ENCODE results near the gene SLC6A12.

Gene SLC6A12

DNA sequence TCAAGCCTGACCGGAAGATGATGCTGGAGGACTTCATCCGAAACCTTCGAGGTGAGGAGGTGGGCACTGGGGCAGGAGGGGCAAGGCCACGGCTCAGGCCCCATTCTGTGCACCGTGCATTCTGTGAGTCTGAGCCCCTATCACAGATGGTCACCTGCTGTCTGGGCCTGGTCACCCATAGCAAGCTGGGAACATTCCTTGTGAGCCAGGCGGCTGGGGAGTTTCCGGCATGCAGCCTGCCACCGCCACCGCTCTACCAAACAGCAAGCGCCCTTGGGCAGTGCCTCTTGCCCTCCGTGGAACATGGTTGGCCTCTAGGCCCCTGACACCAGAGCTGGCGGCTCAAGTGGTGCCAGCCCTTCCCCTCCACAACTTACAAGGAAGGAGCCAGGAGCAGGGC lies 56.3 kb downstream of the SLC6A12 start:
- POLR2A ChIA-PET: no interaction called here
- CTCF ChIA-PET: interaction anchor here (0.8 to 0.9 kb wide), 2 partner anchors 13 to 30 kb away, joined by 3 to 4 read pairs; no protein-coding TSS in a partner anchor
- no peak overlapping the region for H3K27ac ChIP-seq (ENCODE audit: extremely low read depth, low read depth, low read length)
- no peaks in the 10 kb centered on the region for H3K4me1 ChIP-seq (ENCODE audit: control insufficient read depth, insufficient read depth, low read length)
- TF ChIP-seq ZNF610 (tag by site-specific recombination; IDR thresholded peaks at IDR 0.05; ENCODE audit: borderline replicate concordance) (no peak), ZNF707 (tag by site-specific recombination; IDR thresholded peaks at IDR 0.05) (no peak), MZF1 (tag by site-specific recombination; IDR thresholded peaks at IDR 0.05; ENCODE audit: borderline replicate concordance) (no peak), ZXDB (tag by site-specific recombination; IDR thresholded peaks at IDR 0.05) (no peak), ZNF132 (tag by site-specific recombination; IDR thresholded peaks at IDR 0.05; ENCODE audit: borderline replicate concordance) (no peak), ZNF677 (tag by site-specific recombination; IDR thresholded peaks at IDR 0.05) (no peak)
- no peak overlapping the region for H3K4me3 ChIP-seq (ENCODE audit: low read depth, low read length)
- no peaks in the 10 kb centered on the region for H3K36me3 ChIP-seq (ENCODE audit: control insufficient read depth in 2 of 2, insufficient read depth in 1 of 2, low read length in 2 of 2)
- H3K9me3 ChIP-seq (ENCODE audit: control insufficient read depth, insufficient read depth, low read depth, low read length): no peaks in the 10 kb centered on the region

DNA sequence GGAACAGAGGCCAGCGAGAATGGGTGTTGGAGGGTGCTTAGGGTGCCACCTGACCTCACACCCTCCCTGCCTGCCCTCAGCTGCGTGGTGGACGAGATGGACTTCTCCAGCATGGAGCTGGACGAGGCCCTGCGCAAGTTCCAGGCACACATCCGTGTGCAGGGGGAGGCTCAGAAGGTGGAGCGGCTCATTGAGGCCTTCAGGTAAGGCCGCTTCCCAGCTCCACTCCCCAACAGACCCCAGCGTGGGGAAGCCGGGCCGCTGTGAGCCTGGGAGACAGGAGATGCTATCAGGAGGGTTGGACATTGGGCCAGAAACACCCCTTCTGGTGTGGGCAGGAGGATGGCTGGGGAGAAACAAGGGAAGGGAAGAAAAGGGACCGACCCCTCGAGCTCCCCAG lies 57.0 kb downstream of the SLC6A12 start:
- ChIA-PET POLR2A (no interaction called here), CTCF (no interaction called here)
- TF ChIP-seq, protein P1, sequence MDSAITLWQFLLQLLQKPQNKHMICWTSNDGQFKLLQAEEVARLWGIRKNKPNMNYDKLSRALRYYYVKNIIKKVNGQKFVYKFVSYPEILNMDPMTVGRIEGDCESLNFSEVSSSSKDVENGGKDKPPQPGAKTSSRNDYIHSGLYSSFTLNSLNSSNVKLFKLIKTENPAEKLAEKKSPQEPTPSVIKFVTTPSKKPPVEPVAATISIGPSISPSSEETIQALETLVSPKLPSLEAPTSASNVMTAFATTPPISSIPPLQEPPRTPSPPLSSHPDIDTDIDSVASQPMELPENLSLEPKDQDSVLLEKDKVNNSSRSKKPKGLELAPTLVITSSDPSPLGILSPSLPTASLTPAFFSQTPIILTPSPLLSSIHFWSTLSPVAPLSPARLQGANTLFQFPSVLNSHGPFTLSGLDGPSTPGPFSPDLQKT (IDR thresholded peaks at IDR 0.05; ENCODE audit: borderline replicate concordance, low read depth, low read length): no peak
- TF ChIP-seq, protein P2, sequence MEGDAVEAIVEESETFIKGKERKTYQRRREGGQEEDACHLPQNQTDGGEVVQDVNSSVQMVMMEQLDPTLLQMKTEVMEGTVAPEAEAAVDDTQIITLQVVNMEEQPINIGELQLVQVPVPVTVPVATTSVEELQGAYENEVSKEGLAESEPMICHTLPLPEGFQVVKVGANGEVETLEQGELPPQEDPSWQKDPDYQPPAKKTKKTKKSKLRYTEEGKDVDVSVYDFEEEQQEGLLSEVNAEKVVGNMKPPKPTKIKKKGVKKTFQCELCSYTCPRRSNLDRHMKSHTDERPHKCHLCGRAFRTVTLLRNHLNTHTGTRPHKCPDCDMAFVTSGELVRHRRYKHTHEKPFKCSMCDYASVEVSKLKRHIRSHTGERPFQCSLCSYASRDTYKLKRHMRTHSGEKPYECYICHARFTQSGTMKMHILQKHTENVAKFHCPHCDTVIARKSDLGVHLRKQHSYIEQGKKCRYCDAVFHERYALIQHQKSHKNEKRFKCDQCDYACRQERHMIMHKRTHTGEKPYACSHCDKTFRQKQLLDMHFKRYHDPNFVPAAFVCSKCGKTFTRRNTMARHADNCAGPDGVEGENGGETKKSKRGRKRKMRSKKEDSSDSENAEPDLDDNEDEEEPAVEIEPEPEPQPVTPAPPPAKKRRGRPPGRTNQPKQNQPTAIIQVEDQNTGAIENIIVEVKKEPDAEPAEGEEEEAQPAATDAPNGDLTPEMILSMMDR (tag by site-specific recombination; IDR thresholded peaks at IDR 0.05): no peak
- no peak for TF ChIP-seq ZNF324 (tag by site-specific recombination; IDR thresholded peaks at IDR 0.05)
- TF ChIP-seq ZNF221 (tag by site-specific recombination; IDR thresholded peaks at IDR 0.05; ENCODE audit: borderline replicate concordance): no peak
- no peak for TF ChIP-seq ZNF391 (tag by site-specific recombination; IDR thresholded peaks at IDR 0.05; ENCODE audit: borderline replicate concordance, low read depth)
- TF ChIP-seq, protein P3, sequence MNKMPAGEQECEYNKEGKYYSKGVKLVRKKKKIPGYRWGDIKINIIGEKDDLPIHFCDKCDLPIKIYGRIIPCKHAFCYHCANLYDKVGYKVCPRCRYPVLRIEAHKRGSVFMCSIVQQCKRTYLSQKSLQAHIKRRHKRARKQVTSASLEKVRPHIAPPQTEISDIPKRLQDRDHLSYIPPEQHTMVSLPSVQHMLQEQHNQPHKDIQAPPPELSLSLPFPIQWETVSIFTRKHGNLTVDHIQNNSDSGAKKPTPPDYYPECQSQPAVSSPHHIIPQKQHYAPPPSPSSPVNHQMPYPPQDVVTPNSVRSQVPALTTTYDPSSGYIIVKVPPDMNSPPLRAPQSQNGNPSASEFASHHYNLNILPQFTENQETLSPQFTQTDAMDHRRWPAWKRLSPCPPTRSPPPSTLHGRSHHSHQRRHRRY (tag by site-specific recombination; IDR thresholded peaks at IDR 0.05): no peak
- TF ChIP-seq, protein P4, sequence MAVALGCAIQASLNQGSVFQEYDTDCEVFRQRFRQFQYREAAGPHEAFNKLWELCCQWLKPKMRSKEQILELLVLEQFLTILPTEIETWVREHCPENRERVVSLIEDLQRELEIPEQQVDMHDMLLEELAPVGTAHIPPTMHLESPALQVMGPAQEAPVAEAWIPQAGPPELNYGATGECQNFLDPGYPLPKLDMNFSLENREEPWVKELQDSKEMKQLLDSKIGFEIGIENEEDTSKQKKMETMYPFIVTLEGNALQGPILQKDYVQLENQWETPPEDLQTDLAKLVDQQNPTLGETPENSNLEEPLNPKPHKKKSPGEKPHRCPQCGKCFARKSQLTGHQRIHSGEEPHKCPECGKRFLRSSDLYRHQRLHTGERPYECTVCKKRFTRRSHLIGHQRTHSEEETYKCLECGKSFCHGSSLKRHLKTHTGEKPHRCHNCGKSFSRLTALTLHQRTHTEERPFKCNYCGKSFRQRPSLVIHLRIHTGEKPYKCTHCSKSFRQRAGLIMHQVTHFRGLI (tag by site-specific recombination; IDR thresholded peaks at IDR 0.05): no peak
- no peak for TF ChIP-seq ZNF138 (tag by site-specific recombination; IDR thresholded peaks at IDR 0.05; ENCODE audit: borderline replicate concordance)
- TF ChIP-seq ZNF274 (IDR thresholded peaks at IDR 0.05; ENCODE audit: low read length): no peak
- no peak for TF ChIP-seq ZNF274 (tag by site-specific recombination; IDR thresholded peaks at IDR 0.05; ENCODE audit: borderline replicate concordance)
- TF ChIP-seq, protein P5, sequence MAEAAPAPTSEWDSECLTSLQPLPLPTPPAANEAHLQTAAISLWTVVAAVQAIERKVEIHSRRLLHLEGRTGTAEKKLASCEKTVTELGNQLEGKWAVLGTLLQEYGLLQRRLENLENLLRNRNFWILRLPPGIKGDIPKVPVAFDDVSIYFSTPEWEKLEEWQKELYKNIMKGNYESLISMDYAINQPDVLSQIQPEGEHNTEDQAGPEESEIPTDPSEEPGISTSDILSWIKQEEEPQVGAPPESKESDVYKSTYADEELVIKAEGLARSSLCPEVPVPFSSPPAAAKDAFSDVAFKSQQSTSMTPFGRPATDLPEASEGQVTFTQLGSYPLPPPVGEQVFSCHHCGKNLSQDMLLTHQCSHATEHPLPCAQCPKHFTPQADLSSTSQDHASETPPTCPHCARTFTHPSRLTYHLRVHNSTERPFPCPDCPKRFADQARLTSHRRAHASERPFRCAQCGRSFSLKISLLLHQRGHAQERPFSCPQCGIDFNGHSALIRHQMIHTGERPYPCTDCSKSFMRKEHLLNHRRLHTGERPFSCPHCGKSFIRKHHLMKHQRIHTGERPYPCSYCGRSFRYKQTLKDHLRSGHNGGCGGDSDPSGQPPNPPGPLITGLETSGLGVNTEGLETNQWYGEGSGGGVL (tag by site-specific recombination; IDR thresholded peaks at IDR 0.05): no peak
- TF ChIP-seq ZNF707 (tag by site-specific recombination; IDR thresholded peaks at IDR 0.05): no peak
- TF ChIP-seq ZFP3 (tag by site-specific recombination; IDR thresholded peaks at IDR 0.05; ENCODE audit: low read depth): no peak
- TF ChIP-seq ZNF394 (tag by site-specific recombination; IDR thresholded peaks at IDR 0.05; ENCODE audit: borderline replicate concordance): no peak
- no peak for TF ChIP-seq ZNF514 (tag by site-specific recombination; IDR thresholded peaks at IDR 0.05)
- TF ChIP-seq, protein P6, sequence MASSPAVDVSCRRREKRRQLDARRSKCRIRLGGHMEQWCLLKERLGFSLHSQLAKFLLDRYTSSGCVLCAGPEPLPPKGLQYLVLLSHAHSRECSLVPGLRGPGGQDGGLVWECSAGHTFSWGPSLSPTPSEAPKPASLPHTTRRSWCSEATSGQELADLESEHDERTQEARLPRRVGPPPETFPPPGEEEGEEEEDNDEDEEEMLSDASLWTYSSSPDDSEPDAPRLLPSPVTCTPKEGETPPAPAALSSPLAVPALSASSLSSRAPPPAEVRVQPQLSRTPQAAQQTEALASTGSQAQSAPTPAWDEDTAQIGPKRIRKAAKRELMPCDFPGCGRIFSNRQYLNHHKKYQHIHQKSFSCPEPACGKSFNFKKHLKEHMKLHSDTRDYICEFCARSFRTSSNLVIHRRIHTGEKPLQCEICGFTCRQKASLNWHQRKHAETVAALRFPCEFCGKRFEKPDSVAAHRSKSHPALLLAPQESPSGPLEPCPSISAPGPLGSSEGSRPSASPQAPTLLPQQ (tag by site-specific recombination; IDR thresholded peaks at IDR 0.05): no peak
- no peak for TF ChIP-seq ZFP41 (tag by site-specific recombination; IDR thresholded peaks at IDR 0.05; ENCODE audit: borderline replicate concordance)
- TF ChIP-seq ZNF677 (tag by site-specific recombination; IDR thresholded peaks at IDR 0.05): no peak
- Histone ChIP-seq H3K27ac (ENCODE audit: extremely low read depth, low read depth, low read length) (no peak overlapping the region), H3K9me3 (ENCODE audit: control insufficient read depth, insufficient read depth, low read depth, low read length) (no peaks in the 10 kb centered on the region), H3K36me3 (ENCODE audit: control insufficient read depth in 2 of 2, insufficient read depth in 1 of 2, low read length in 2 of 2) (no peaks in the 10 kb centered on the region), H3K4me3 (ENCODE audit: low read depth, low read length) (no peak overlapping the region), H3K4me1 (ENCODE audit: control insufficient read depth, insufficient read depth, low read length) (no peaks in the 10 kb centered on the region)
